Nephron (organoid): ENCODE results near the gene APOL1.

Experiments used
- H3K27ac Mint-ChIP-seq, 3 experiments: 2 replicates each; pipeline ENCODE4 v1.8.0; 2020; ENCODE audit warnings: mixed read lengths in 3 of 3, mild to moderate bottlenecking in 2 of 3, moderate library complexity in 1 of 3
- H3K27me3 Mint-ChIP-seq: 2 replicates; pipeline ENCODE4 v1.8.0; 2021; ENCODE audit warnings: low read depth, mild to moderate bottlenecking, moderate library complexity, mixed read lengths
- H3K36me3 Mint-ChIP-seq: 2 replicates; pipeline ENCODE4 v1.8.0; 2020; ENCODE audit warnings: low read depth, mixed read lengths
- H3K4me1 Mint-ChIP-seq: 2 replicates; pipeline ENCODE4 v1.8.0; 2020; ENCODE audit warnings: mixed read lengths
- H3K4me3 Mint-ChIP-seq, 3 experiments: 2 replicates each; pipeline ENCODE4 v1.8.0; 2020; ENCODE audit warnings: mild to moderate bottlenecking in 3 of 3, mixed read lengths in 3 of 3, moderate library complexity in 2 of 3
- H3K9me3 Mint-ChIP-seq: 2 replicates; pipeline ENCODE4 v1.8.0; 2020; ENCODE audit warnings: mixed read lengths
- CTCF ChIP-seq, 3 experiments: fragments of 200-600 bp; sonication (generic); IDR thresholded peaks; one replicate each; pipeline ENCODE4 v1.5.0; 2021; ENCODE audit warnings: antibody characterized with exemption in 3 of 3; ENCODE audit not compliant: unreplicated experiment in 3 of 3

APOL1 gene

GRCh38 chr22:36281781-36282327, 28.9 kb downstream of the APOL1 start:
- H3K27me3 Mint-ChIP-seq = no peaks in the 10 kb centered on the region
- H3K9me3 Mint-ChIP-seq = no peaks in the 10 kb centered on the region
- H3K36me3 Mint-ChIP-seq = peaks cover 42% of the 10 kb centered on the region
- H3K4me3 Mint-ChIP-seq = no peak overlapping the region
- TF ChIP-seq CTCF (IDR thresholded peaks at IDR 0.05; ENCODE audit: unreplicated experiment in 3 of 3) = no peak
- peak overlapping the region in 1 of 3 experiments; percentile 27 for H3K27ac Mint-ChIP-seq
- peaks cover 12% of the 10 kb centered on the region for H3K4me1 Mint-ChIP-seq

- Mint-ChIP-seq H3K27me3 (no peaks in the 10 kb centered on the region), H3K4me1 (peaks cover 15% of the 10 kb centered on the region), H3K9me3 (no peaks in the 10 kb centered on the region), H3K4me3 (no peak overlapping the region), H3K36me3 (peaks cover 48% of the 10 kb centered on the region), H3K27ac (no peak overlapping the region)
- TF ChIP-seq CTCF (IDR thresholded peaks at IDR 0.05; ENCODE audit: unreplicated experiment in 3 of 3) = no peak
These were observed 29.4 kb downstream of the APOL1 start for GRCh38 chr22:36282328-36282831.

- no peak for TF ChIP-seq CTCF (IDR thresholded peaks at IDR 0.05; ENCODE audit: unreplicated experiment in 3 of 3)
- Mint-ChIP-seq H3K4me1 (peaks cover 15% of the 10 kb centered on the region), H3K27ac (no peak overlapping the region), H3K27me3 (no peaks in the 10 kb centered on the region), H3K4me3 (no peak overlapping the region), H3K36me3 (peaks cover 59% of the 10 kb centered on the region), H3K9me3 (no peaks in the 10 kb centered on the region)
These were observed 31.2 kb downstream of the APOL1 start for GRCh38 chr22:36284171-36284571.

- H3K4me1 Mint-ChIP-seq = peaks cover 15% of the 10 kb centered on the region
- H3K27ac Mint-ChIP-seq = no peak overlapping the region
- H3K27me3 Mint-ChIP-seq = no peaks in the 10 kb centered on the region
- TF ChIP-seq CTCF (IDR thresholded peaks at IDR 0.05; ENCODE audit: unreplicated experiment in 3 of 3) = no peak
- peaks cover 62% of the 10 kb centered on the region for H3K36me3 Mint-ChIP-seq
- no peak overlapping the region for H3K4me3 Mint-ChIP-seq
- no peaks in the 10 kb centered on the region for H3K9me3 Mint-ChIP-seq
These were observed 32.1 kb downstream of the APOL1 start for GRCh38 chr22:36285017-36285416.

GRCh38 chr22:36285545-36285944, 32.6 kb downstream of the APOL1 start:
- Mint-ChIP-seq H3K27ac (no peak overlapping the region), H3K4me3 (no peak overlapping the region), H3K9me3 (no peaks in the 10 kb centered on the region), H3K4me1 (peaks cover 15% of the 10 kb centered on the region), H3K36me3 (peaks cover 63% of the 10 kb centered on the region), H3K27me3 (no peaks in the 10 kb centered on the region)
- TF ChIP-seq CTCF (IDR thresholded peaks at IDR 0.05; ENCODE audit: unreplicated experiment in 3 of 3) = no peak
